K562 (cell line): ENCODE results near the gene ETHE1. TPM values are rescaled to one million over a fixed set of nuclear protein-coding genes. Genes with fewer than 3 reads are reported as not detected.

Experiments
- FOXK2 ChIP-seq, 2 experiments: fragments of 450-650 bp; IDR thresholded peaks in 1 of 2; conservative IDR thresholded peaks in 1 of 2; 2 replicates each; pipeline ENCODE4 v1.6.1; 2016; ENCODE audit warnings: low read depth in 2 of 2, mild to moderate bottlenecking in 1 of 2
- PBX2 ChIP-seq, 2 experiments: IDR thresholded peaks in 1 of 2; conservative IDR thresholded peaks in 1 of 2; 2 replicates each; pipeline ENCODE4 v1.6.1; 2016; ENCODE audit warnings: low read depth in 2 of 2, mild to moderate bottlenecking in 1 of 2, missing compliant biosample characterization in 1 of 2, missing genetic modification characterization in 1 of 2, moderate library complexity in 1 of 2
- POLR3A ChIP-seq: IDR thresholded peaks from 2 replicates; pipeline ENCODE4 v1.6.1; 2011; ENCODE audit warnings: borderline replicate concordance, mild to moderate bottlenecking, moderate library complexity; ENCODE audit not compliant: insufficient read length, insufficient read depth; ENCODE audit errors: extremely low read depth
- RBM17 ChIP-seq: fragments of 200-400 bp; formaldehyde crosslinking; IDR thresholded peaks from 2 replicates; pipeline ENCODE4 v1.6.1; 2017; ENCODE audit warnings: low read depth, mild to moderate bottlenecking, low read length, borderline replicate concordance
- ZBTB1 ChIP-seq: sonication (generic); formaldehyde crosslinking; IDR thresholded peaks from 2 replicates; pipeline ENCODE4 v1.8.1; 2023; ENCODE audit warnings: missing genetic modification reagents, low read depth, mild to moderate bottlenecking, borderline replicate concordance
- ZBTB40 ChIP-seq, 2 experiments: fragments of 450-650 bp in 1 of 2; sonication (generic) in 1 of 2; formaldehyde crosslinking in 1 of 2; IDR thresholded peaks; 2 replicates each; pipeline versions ENCODE4 v1.7.1 to v1.9.0; 2016 to 2022; ENCODE audit warnings: inconsistent platforms in 1 of 2, mild to moderate bottlenecking in 1 of 2, missing genetic modification reagents in 1 of 2
- ZNF511 ChIP-seq: sonication (generic); formaldehyde crosslinking; IDR thresholded peaks from 2 replicates; pipeline ENCODE4 v1.8.0; 2022; ENCODE audit warnings: mild to moderate bottlenecking, missing genetic modification reagents
- ZNF696 ChIP-seq: fragments of 250-450 bp; sonication (Bioruptor Pico); conservative IDR thresholded peaks from 2 replicates; pipeline ENCODE4 v1.4.0; 2020; ENCODE audit warnings: mild to moderate bottlenecking, moderate library complexity
- ZNF778 ChIP-seq: fragments of 450-650 bp; formaldehyde crosslinking; IDR thresholded peaks from 2 replicates; pipeline ENCODE4 v1.4.0; 2020; ENCODE audit warnings: mild to moderate bottlenecking, moderate library complexity
- polyA plus RNA-seq, 8 experiments: library from polyadenylated mRNA; depleted of rRNA in 4 of 8; stranded (reverse) in 5 of 8; unstranded in 3 of 8; fragments of >200 nt; fragmentation: Nextera tagmentation in 2 of 8; fragmentation: Illumina TruSeq in 1 of 8; extraction: Ambion mirVana in 2 of 8; extraction: Trizol in 1 of 8; gene quantifications; 2 replicates each; pipeline versions ENCODE4 v1.2.1 to v1.2.3, GENCODE V29; 2011 to 2014; ENCODE audit warnings: inconsistent platforms in 1 of 8, missing spikeins in 1 of 8
- total RNA-seq, 7 experiments: library from RNA; depleted of rRNA in 6 of 7; stranded (reverse); fragments of >200 nt in 6 of 7; fragmentation: Illumina TruSeq in 2 of 7; extraction: Trizol in 2 of 7; gene quantifications; 2 replicates each; pipeline versions ENCODE4 v1.2.1 to v1.2.3, GENCODE V29; 2011 to 2021; ENCODE audit warnings: low replicate concordance in 1 of 7
- TF ChIP-seq, protein P1 (sequence below): fragments of 250-450 bp; sonication (Bioruptor Pico); IDR thresholded peaks from 2 replicates; pipeline ENCODE4 v1.5.0; 2020; ENCODE audit warnings: mild to moderate bottlenecking

ETHE1 gene
- total and polyA plus RNA-seq, 9 of the 15 experiments (the other 6 are each of a cell fraction or from before 2014, with no cell fraction given): 2.9 to 21.0 (median 10.2) TPM

DNA sequence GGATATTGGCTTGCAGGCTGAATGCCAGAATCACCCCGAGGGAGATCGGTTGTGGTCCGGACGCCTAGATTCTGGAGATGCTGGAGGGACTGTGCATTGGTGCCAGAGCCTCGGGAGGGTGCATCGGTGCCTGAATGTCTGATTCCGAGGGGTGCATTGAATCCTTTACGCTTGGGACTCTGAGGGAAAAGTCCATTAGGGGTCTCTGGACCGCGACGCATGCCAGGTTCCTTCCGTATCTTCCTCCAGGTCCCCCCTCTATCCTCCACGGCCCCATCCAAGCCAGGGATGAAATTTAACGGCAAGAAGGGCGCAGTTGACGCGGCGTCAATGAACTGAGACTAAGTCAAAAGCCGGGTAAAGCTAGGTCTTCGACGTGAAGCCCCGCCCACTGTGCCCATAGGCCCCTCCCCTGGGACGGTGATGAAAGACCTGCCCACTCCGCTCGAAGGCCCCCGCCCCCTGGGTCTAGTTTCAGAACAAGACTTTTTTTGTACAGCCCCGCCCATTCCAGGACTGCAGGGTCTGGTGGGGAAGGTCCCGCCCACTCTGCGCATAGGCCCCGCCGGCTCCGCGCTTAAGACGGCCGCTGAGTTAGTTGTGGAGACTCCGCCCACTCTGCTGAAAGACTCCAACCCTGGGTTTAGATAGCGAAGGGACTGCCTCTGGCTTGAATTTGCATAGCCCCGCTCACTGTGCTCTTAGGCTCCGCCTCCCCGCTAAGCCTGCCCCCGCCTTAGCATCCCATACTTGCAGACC is 6.7 kb upstream of the ETHE1 start (continued):
- TF ChIP-seq ZBTB40 (IDR thresholded peaks at IDR 0.05) (0 out of 2 replicates have a peak, but pooled peaks have one; percentile 15), ZBTB40 (CRISPR knock-in tag; IDR thresholded peaks at IDR 0.05) (no peak), POLR3A (no peak), ZNF511 (no peak), PBX2 (CRISPR knock-in tag; IDR thresholded peaks at IDR 0.05; ENCODE audit: low read depth) (no peak), PBX2 (tag; conservative IDR thresholded peaks at IDR 0.05; ENCODE audit: low read depth) (peak; percentile 61), RBM17 (no peak), ZBTB1 (CRISPR knock-in tag) (0 out of 2 replicates have a peak, but pooled peaks have one; percentile 53), ZNF778 (CRISPR knock-in tag) (no peak), FOXK2 (conservative IDR thresholded peaks at IDR 0.05 in 1 of 2, IDR thresholded peaks at IDR 0.05 in 1 of 2; ENCODE audit: low read depth in 2 of 2) (no peak), ZNF696 (CRISPR knock-in tag) (no peak)
- TF ChIP-seq, protein P1, sequence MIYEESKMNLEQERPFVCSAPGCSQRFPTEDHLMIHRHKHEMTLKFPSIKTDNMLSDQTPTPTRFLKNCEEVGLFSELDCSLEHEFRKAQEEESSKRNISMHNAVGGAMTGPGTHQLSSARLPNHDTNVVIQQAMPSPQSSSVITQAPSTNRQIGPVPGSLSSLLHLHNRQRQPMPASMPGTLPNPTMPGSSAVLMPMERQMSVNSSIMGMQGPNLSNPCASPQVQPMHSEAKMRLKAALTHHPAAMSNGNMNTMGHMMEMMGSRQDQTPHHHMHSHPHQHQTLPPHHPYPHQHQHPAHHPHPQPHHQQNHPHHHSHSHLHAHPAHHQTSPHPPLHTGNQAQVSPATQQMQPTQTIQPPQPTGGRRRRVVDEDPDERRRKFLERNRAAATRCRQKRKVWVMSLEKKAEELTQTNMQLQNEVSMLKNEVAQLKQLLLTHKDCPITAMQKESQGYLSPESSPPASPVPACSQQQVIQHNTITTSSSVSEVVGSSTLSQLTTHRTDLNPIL (CRISPR knock-in tag): no peak
